ENCODE measurements around the gene MOB3A. TPM values are rescaled to one million over a fixed set of nuclear protein-coding genes. Genes with fewer than 3 reads are reported as not detected.

MOB3A gene
- total RNA-seq, 4 donors from 2014 or later = 18.7 to 74.2 (median 46.1) TPM

DNA sequence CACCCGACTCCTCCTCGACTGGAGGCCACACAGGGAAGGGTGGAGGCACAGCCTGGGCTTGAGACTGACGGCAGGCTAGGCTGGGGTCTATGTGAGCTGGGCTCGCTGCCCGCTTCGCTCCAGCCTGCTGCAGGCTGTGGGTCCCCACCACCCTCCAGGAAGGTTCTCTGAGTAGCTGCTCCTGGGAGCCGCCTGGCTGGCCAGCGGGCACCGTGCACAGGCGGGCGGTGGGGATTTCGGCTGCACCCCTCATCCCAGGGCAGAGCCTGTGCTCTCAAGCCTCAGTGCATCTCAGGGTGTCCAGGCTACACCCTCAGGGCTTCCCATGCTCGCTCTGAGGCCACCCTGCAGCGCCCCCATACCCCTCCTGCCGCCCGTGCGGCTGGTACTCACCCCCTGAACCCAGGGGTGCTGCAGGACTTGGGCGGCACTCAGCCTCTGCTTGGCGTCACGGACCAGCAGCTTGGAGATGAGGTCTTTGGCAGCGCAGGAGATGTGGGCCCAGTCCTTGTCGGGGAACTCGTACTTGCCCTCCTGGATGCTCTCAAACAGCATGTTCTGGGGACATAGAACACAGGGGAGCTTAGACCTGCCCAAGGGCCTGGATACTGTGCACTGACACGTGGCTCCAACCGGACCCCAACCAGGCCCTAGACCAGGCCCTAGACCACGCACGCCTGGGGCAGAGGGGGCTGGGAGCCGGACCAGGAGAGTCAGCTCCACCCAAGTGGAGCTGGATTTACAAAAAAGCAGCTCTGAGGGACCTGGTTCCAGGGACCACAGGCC is 55.3 kb downstream of the MOB3A start:
- H3K36me3 ChIP-seq = peaks cover 0 to 34% (median 11%) of the 10 kb centered on the region in 4 donors
- WGBS, 2 donors (ENCODE audit: low coverage in 1 of 2) = 90% methylated on average over 22 of the region's 28 CpGs; no CpG with 5 or more reads in 1 of the 2 donors
- intact Hi-C loops (cut with DNase I; ENCODE audit: low total_unique reads) (no loop called here), in situ Hi-C loops (cut with MboI; ENCODE audit: low pct_ligation_motif_present in 1 of 4, low pct_unique_long_range_greater_than_20kb in 1 of 4, low sequenced_read_pairs in 3 of 4) (no loop called here)
- peak overlapping the region; percentile 89 to 99 (median 96) for H3K27ac ChIP-seq
- peaks cover 0 to under 1% of the 10 kb centered on the region in 2 donors for H3K9me3 ChIP-seq
- DNase-seq = no peak
- peaks cover 36 to 48% (median 38%) of the 10 kb centered on the region in 4 donors for H3K4me1 ChIP-seq
- peak overlapping the region in 1 of 4 donors; percentile 44 for H3K4me3 ChIP-seq
- H3K27me3 ChIP-seq = no peaks in the 10 kb centered on the region
- TF ChIP-seq, protein P1, sequence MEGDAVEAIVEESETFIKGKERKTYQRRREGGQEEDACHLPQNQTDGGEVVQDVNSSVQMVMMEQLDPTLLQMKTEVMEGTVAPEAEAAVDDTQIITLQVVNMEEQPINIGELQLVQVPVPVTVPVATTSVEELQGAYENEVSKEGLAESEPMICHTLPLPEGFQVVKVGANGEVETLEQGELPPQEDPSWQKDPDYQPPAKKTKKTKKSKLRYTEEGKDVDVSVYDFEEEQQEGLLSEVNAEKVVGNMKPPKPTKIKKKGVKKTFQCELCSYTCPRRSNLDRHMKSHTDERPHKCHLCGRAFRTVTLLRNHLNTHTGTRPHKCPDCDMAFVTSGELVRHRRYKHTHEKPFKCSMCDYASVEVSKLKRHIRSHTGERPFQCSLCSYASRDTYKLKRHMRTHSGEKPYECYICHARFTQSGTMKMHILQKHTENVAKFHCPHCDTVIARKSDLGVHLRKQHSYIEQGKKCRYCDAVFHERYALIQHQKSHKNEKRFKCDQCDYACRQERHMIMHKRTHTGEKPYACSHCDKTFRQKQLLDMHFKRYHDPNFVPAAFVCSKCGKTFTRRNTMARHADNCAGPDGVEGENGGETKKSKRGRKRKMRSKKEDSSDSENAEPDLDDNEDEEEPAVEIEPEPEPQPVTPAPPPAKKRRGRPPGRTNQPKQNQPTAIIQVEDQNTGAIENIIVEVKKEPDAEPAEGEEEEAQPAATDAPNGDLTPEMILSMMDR (IDR thresholded peaks at IDR 0.05) = no peak
- TF ChIP-seq POLR2AphosphoS5 (IDR thresholded peaks at IDR 0.05) = no peak

GRCh38 chr19:2039959-2040646 is 56.0 kb downstream of the MOB3A start:
- H3K4me3 ChIP-seq = no peak overlapping the region
- intact Hi-C loops (cut with DNase I; ENCODE audit: low total_unique reads) = no loop called here
- peaks cover 0 to 34% (median 10%) of the 10 kb centered on the region in 4 donors for H3K36me3 ChIP-seq
- in situ Hi-C loops (cut with MboI; ENCODE audit: low pct_ligation_motif_present in 1 of 4, low pct_unique_long_range_greater_than_20kb in 1 of 4, low sequenced_read_pairs in 3 of 4) = no loop called here
- whole genome bisulfite sequencing, 2 donors (ENCODE audit: low coverage in 1 of 2) = 82% methylated on average over 9 of the region's 20 CpGs; no CpG with 5 or more reads in 1 of the 2 donors
- TF ChIP-seq EP300 (IDR thresholded peaks at IDR 0.05; ENCODE audit: low read depth) = no peak
- TF ChIP-seq POLR2AphosphoS5 (IDR thresholded peaks at IDR 0.05) = no peak
- TF ChIP-seq, protein P1 (IDR thresholded peaks at IDR 0.05) = no peak
- no peak for TF ChIP-seq POLR2A (IDR thresholded peaks at IDR 0.05)
- no peak for DNase-seq
- H3K4me1 ChIP-seq = peaks cover 30 to 41% (median 31%) of the 10 kb centered on the region in 4 donors
- no peaks in the 10 kb centered on the region for H3K27me3 ChIP-seq
- H3K9me3 ChIP-seq = peaks cover 0 to 5% of the 10 kb centered on the region in 2 donors
- peak overlapping the region in 3 of 4 donors; percentile 89 to 99 (median 96) for H3K27ac ChIP-seq

DNA sequence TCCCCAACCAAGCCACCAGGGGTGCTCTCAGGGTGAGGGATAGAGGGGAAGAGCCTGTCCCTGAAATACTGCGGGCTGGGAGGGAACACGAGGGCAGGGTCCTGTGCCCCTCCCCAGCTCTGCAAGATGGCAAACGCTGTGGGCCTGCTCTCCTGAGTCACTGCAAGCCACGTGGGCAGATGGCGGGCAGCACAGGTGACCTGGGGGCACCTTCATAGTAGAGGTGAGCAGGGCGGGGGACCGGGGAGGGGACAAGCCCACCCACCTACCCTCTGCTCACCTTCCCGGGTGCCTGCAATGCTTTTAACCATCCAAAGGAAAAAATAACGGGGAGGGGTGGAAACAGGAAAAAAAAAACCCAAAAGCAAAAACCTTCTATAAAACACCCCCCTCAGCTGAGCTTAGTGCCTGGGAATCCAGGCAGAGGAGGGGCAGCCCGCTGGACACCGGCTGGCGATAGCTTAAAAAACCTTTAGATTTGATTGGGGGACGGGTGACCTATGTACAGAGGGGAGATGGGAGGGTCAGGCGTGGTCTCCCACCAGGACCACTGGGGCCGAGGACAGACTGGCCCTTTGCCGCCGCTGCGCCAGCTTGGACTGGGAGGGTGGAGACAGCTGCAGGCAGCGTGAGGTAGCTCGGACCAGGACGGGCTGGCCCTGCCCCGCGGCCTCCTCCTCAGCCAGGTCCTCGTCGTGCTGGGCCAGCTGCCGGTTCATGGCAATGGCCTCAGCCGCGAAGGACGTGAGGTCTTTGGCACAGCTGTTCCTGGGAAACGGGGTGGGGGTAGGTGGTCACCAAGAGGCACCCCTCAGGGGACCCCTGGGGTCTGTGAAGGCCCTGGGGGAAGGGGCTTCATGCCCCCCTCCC is 56.8 kb downstream of the MOB3A start:
- intact Hi-C loops (cut with DNase I; ENCODE audit: low total_unique reads) = no loop called here
- Histone ChIP-seq H3K9me3 (peaks cover 0 to 5% of the 10 kb centered on the region in 2 donors), H3K4me3 (no peak overlapping the region), H3K36me3 (peaks cover 0 to 34% (median 10%) of the 10 kb centered on the region in 4 donors), H3K27me3 (no peaks in the 10 kb centered on the region), H3K27ac (peak overlapping the region in 2 of 4 donors; percentile 96 to 99), H3K4me1 (peaks cover 28 to 43% (median 33%) of the 10 kb centered on the region in 4 donors)
- TF ChIP-seq, protein P1 (IDR thresholded peaks at IDR 0.05) = no peak
- TF ChIP-seq POLR2A (IDR thresholded peaks at IDR 0.05) = no peak
- no peak for TF ChIP-seq EP300 (IDR thresholded peaks at IDR 0.05; ENCODE audit: low read depth)
- no peak for TF ChIP-seq POLR2AphosphoS5 (IDR thresholded peaks at IDR 0.05)
- no peak for DNase-seq
- in situ Hi-C loops (cut with MboI; ENCODE audit: low pct_ligation_motif_present in 1 of 4, low pct_unique_long_range_greater_than_20kb in 1 of 4, low sequenced_read_pairs in 3 of 4) = no loop called here
- WGBS, 2 donors (ENCODE audit: low coverage in 1 of 2) = 83 to 87% methylated on average over 5 to 27 of the region's 30 CpGs

All from transverse colon (tissue), 4 donors.